HG02852 (cell line): Measurements from ENCODE around the gene TUBGCP6.

ENCODE experiments used
- ATAC-seq: cut with Tn5 transposase; IDR thresholded peaks from one replicate; pipeline ENCODE4 v1.9.1; 2021; ENCODE audit warnings: mild to moderate bottlenecking, moderate library complexity; ENCODE audit not compliant: unreplicated experiment

Gene TUBGCP6

GRCh38 chr22:50184004-50184901 is 60.6 kb downstream of the TUBGCP6 start:
- ATAC-seq: no peak

- no peak for ATAC-seq
Measured at GRCh38 chr22:50183141-50183971, 61.5 kb downstream of the TUBGCP6 start.

GRCh38 chr22:50182176-50183081 is 62.4 kb downstream of the TUBGCP6 start:
- ATAC-seq: no peak

GRCh38 chr22:50180727-50181521 is 63.9 kb downstream of the TUBGCP6 start:
- ATAC-seq: no peak

GRCh38 chr22:50179937-50180726 is 64.7 kb downstream of the TUBGCP6 start:
- no peak for ATAC-seq

- no peak for ATAC-seq
Measured at GRCh38 chr22:50178871-50179869, 65.7 kb downstream of the TUBGCP6 start.

- ATAC-seq: no peak
Measured at GRCh38 chr22:50178471-50178864, 66.4 kb downstream of the TUBGCP6 start.

GRCh38 chr22:50177537-50178470 is 67.0 kb downstream of the TUBGCP6 start:
- no peak for ATAC-seq

- ATAC-seq: no peak
Measured at GRCh38 chr22:50176850-50177536, 67.8 kb downstream of the TUBGCP6 start.

GRCh38 chr22:50175921-50176849 is 68.6 kb downstream of the TUBGCP6 start:
- ATAC-seq: no peak

- ATAC-seq: no peak
Measured at GRCh38 chr22:50175191-50175461, 69.7 kb downstream of the TUBGCP6 start.

GRCh38 chr22:50174382-50175190 is 70.2 kb downstream of the TUBGCP6 start:
- no peak for ATAC-seq

GRCh38 chr22:50173983-50174355 is 70.9 kb downstream of the TUBGCP6 start:
- no peak for ATAC-seq

- no peak for ATAC-seq
Measured at GRCh38 chr22:50173311-50173982, 71.4 kb downstream of the TUBGCP6 start.
